ENCODE results near the gene L1CAM.

- TF ChIP-seq CTCF (IDR thresholded peaks at IDR 0.05): no peak
- no peak for TF ChIP-seq POLR2A (IDR thresholded peaks at IDR 0.05)
Observed at GRCh38 chrX:153864561-153865320, 21.2 kb downstream of the L1CAM start.
